Liver (tissue), 9 donors: ENCODE measurements around the gene OCSTAMP. TPM values are rescaled to one million over a fixed set of nuclear protein-coding genes. Genes with fewer than 3 reads are reported as not detected.

Source experiments
- DNase-seq: peaks from one replicate; pipeline ENCODE4 v3.0.0-alpha.2; 2017; ENCODE audit warnings: low spot score
- H3K27ac ChIP-seq, 2 donors: one replicate each; pipeline ENCODE4 v1.7.0; 2013; ENCODE audit warnings: inconsistent platforms in 2 of 2, low read length in 2 of 2, control low read depth in 1 of 2, low read depth in 1 of 2, mild to moderate bottlenecking in 1 of 2
- H3K27me3 ChIP-seq, 4 donors: one replicate each; pipeline versions ENCODE4 v1.6.1 to v1.7.0; 2013; ENCODE audit warnings: low read length in 3 of 4, inconsistent platforms in 1 of 4, mild to moderate bottlenecking in 1 of 4, moderate library complexity in 1 of 4; ENCODE audit not compliant: control insufficient read depth in 4 of 4, insufficient read depth in 4 of 4
- H3K36me3 ChIP-seq, 4 donors: one replicate each; pipeline versions ENCODE4 v1.6.1 to v1.7.0; 2013; ENCODE audit warnings: low read length in 3 of 4, mild to moderate bottlenecking in 3 of 4, low read depth in 1 of 4, moderate library complexity in 1 of 4; ENCODE audit not compliant: control insufficient read depth in 4 of 4, insufficient read depth in 3 of 4
- H3K4me1 ChIP-seq, 4 donors: one replicate each; pipeline versions ENCODE4 v1.6.1 to v1.7.0; 2013; ENCODE audit warnings: low read length in 3 of 4, mild to moderate bottlenecking in 3 of 4, moderate library complexity in 1 of 4; ENCODE audit not compliant: control insufficient read depth in 4 of 4, insufficient read depth in 4 of 4
- H3K4me3 ChIP-seq, 3 donors: one replicate each; pipeline versions ENCODE4 v1.6.1 to v1.7.0; 2013; ENCODE audit warnings: low read length in 3 of 3, control low read depth in 1 of 3, low read depth in 1 of 3, mild to moderate bottlenecking in 1 of 3
- H3K9ac ChIP-seq, 2 donors: one replicate each; pipeline ENCODE4 v1.7.0; 2013; ENCODE audit warnings: low read length in 2 of 2, mild to moderate bottlenecking in 2 of 2, moderate library complexity in 2 of 2, control low read depth in 1 of 2, low read depth in 1 of 2
- H3K9me3 ChIP-seq, 4 donors: one replicate each; pipeline versions ENCODE4 v1.6.1 to v1.7.0; 2013; ENCODE audit warnings: low read length in 3 of 4; ENCODE audit not compliant: control insufficient read depth in 4 of 4
- EGR1 ChIP-seq, 2 donors: IDR thresholded peaks; 2 replicates each; pipeline ENCODE4 v1.6.1; 2016 to 2018; ENCODE audit warnings: antibody characterized with exemption in 2 of 2, low read depth in 2 of 2
- FOXA1 ChIP-seq: IDR thresholded peaks from 2 replicates; pipeline ENCODE4 v1.6.1; 2016; ENCODE audit warnings: antibody characterized with exemption
- FOXA2 ChIP-seq: IDR thresholded peaks from 2 replicates; pipeline ENCODE4 v1.6.1; 2016; ENCODE audit warnings: antibody characterized with exemption
- HNF4A ChIP-seq, 2 donors: conservative IDR thresholded peaks; 2 replicates each; pipeline ENCODE4 v1.6.1; 2016; ENCODE audit warnings: antibody characterized with exemption in 2 of 2, mild to moderate bottlenecking in 2 of 2
- HNF4G ChIP-seq: IDR thresholded peaks from 2 replicates; pipeline ENCODE4 v1.6.1; 2016; ENCODE audit warnings: antibody characterized with exemption
- JUND ChIP-seq, 2 donors: IDR thresholded peaks; 2 replicates each; pipeline ENCODE4 v1.6.1; 2016; ENCODE audit warnings: antibody characterized with exemption in 2 of 2
- NR2F2 ChIP-seq: IDR thresholded peaks from 2 replicates; pipeline ENCODE4 v1.6.1; 2016; ENCODE audit warnings: antibody characterized with exemption
- TAF1 ChIP-seq: conservative IDR thresholded peaks from 2 replicates; pipeline ENCODE4 v1.6.1; 2016; ENCODE audit warnings: antibody characterized with exemption, mild to moderate bottlenecking
- YY1 ChIP-seq: IDR thresholded peaks from 2 replicates; pipeline ENCODE4 v1.6.1; 2016; ENCODE audit warnings: antibody characterized with exemption, mild to moderate bottlenecking
- WGBS: extraction: QIAGEN DNeasy Blood & Tissue Kit; methylation state at CpG from one replicate; pipeline ENCODE4 v1.1.7; 2013; 5-methylcytosine and 5-hydroxymethylcytosine counted together
- polyA plus RNA-seq, 2 donors: library from polyadenylated mRNA; stranded (reverse) in 1 of 2; unstranded in 1 of 2; fragments of 200-250 nt in 1 of 2; fragments of >200 nt in 1 of 2; fragmentation: Nextera tagmentation in 1 of 2; extraction: Ambion mirVana in 1 of 2; gene quantifications; one replicate each; pipeline versions ENCODE4 v1.2.1 to v1.2.3, GENCODE V29; 2013 to 2015
- total RNA-seq, 2 donors: library from RNA; depleted of rRNA; stranded (reverse); fragments of >200 nt; gene quantifications; one replicate each; pipeline ENCODE4 v1.2.3, GENCODE V29; 2014
- TF ChIP-seq, protein P1 (sequence below): fragments of 150-350 bp; IDR thresholded peaks from 2 replicates; pipeline ENCODE4 v1.5.1; 2017; ENCODE audit warnings: improper control_type of control experiment, low read depth, low read length; ENCODE audit not compliant: missing input control
- TF ChIP-seq, protein P2 (sequence below): IDR thresholded peaks from 2 replicates; pipeline ENCODE4 v1.6.1; 2016; ENCODE audit warnings: antibody characterized with exemption, mild to moderate bottlenecking
- TF ChIP-seq, protein P3 (sequence below): IDR thresholded peaks from 2 replicates; pipeline ENCODE4 v1.6.1; 2016; ENCODE audit warnings: antibody characterized with exemption
- donor health status: healthy.
- donor health status: healthy.
- donor health status: healthy.
- donor health status: healthy.
- donor health status: healthy.

OCSTAMP gene
- total and polyA plus RNA-seq, 4 donors: not detected

DNA sequence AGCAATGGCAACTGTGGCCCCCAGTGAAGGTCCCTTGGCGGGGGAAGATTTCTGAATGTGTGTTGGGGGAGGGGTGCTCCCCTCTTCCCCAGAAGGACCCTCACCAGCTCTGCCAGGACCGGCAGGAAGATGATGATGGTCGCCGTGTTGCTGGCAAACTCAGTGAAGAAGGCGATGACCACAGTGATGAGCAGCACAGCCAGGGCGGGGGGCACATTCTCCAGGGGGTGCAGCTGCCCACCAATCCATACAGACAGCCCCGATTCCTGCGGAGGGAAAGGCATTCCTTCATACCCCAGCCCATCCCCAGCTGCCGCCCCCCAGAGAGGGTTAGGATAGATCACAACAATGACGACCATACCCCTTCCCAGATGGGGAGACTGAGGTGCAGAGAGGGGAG, 15.7 kb upstream of the OCSTAMP start:
- Histone ChIP-seq H3K36me3 (no peaks in the 10 kb centered on the region), H3K4me1 (peaks cover 3 to 18% (median 11%) of the 10 kb centered on the region in 4 donors), H3K4me3 (no peak overlapping the region), H3K27ac (no peak overlapping the region), H3K9me3 (no peaks in the 10 kb centered on the region), H3K27me3 (no peaks in the 10 kb centered on the region), H3K9ac (no peak overlapping the region)
- WGBS: 89% methylated on average over 10 of the region's 10 CpGs
- TF ChIP-seq, protein P1, sequence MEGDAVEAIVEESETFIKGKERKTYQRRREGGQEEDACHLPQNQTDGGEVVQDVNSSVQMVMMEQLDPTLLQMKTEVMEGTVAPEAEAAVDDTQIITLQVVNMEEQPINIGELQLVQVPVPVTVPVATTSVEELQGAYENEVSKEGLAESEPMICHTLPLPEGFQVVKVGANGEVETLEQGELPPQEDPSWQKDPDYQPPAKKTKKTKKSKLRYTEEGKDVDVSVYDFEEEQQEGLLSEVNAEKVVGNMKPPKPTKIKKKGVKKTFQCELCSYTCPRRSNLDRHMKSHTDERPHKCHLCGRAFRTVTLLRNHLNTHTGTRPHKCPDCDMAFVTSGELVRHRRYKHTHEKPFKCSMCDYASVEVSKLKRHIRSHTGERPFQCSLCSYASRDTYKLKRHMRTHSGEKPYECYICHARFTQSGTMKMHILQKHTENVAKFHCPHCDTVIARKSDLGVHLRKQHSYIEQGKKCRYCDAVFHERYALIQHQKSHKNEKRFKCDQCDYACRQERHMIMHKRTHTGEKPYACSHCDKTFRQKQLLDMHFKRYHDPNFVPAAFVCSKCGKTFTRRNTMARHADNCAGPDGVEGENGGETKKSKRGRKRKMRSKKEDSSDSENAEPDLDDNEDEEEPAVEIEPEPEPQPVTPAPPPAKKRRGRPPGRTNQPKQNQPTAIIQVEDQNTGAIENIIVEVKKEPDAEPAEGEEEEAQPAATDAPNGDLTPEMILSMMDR: no peak
- TF ChIP-seq JUND (IDR thresholded peaks at IDR 0.05): no peak
- DNase-seq: no peak

DNA sequence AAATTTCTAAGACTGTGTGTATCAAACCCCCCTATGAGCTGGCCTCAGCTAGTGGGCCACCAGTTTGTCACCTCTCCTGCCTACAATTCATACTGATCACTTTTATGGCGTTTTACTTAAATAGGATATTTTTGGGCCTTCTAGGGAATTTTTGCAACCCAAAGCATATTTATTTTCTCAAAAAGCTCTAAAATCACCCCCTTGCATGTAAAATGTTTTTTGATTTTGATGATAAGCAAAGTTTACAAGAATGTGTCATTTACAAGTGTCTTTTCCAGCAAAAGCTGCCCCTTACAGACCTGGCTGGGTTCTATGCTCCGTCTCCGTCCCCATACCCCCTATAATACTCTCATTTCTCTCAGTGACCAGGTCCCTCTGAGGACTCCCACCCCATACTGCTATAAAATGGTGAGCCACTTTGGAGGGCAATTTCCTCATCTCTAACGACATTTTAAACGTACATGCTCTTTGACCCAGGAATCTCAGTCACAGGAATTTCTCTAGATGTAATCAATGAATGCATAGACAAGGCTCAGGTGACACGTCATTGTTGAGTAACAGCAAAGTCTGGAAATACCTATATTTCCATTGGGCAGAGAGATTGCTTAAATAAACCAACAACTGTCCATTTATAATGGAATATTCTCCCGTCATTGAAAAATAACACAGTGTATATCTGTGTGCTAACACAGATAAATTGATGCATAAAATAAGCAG, 13.9 kb upstream of the OCSTAMP start:
- WGBS: 70% methylated on average over 7 of the region's 7 CpGs
- H3K9ac ChIP-seq: no peak overlapping the region
- no peak for TF ChIP-seq TAF1
- TF ChIP-seq HNF4A (conservative IDR thresholded peaks at IDR 0.05): no peak
- TF ChIP-seq, protein P2, sequence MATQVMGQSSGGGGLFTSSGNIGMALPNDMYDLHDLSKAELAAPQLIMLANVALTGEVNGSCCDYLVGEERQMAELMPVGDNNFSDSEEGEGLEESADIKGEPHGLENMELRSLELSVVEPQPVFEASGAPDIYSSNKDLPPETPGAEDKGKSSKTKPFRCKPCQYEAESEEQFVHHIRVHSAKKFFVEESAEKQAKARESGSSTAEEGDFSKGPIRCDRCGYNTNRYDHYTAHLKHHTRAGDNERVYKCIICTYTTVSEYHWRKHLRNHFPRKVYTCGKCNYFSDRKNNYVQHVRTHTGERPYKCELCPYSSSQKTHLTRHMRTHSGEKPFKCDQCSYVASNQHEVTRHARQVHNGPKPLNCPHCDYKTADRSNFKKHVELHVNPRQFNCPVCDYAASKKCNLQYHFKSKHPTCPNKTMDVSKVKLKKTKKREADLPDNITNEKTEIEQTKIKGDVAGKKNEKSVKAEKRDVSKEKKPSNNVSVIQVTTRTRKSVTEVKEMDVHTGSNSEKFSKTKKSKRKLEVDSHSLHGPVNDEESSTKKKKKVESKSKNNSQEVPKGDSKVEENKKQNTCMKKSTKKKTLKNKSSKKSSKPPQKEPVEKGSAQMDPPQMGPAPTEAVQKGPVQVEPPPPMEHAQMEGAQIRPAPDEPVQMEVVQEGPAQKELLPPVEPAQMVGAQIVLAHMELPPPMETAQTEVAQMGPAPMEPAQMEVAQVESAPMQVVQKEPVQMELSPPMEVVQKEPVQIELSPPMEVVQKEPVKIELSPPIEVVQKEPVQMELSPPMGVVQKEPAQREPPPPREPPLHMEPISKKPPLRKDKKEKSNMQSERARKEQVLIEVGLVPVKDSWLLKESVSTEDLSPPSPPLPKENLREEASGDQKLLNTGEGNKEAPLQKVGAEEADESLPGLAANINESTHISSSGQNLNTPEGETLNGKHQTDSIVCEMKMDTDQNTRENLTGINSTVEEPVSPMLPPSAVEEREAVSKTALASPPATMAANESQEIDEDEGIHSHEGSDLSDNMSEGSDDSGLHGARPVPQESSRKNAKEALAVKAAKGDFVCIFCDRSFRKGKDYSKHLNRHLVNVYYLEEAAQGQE: no peak
- TF ChIP-seq FOXA2: no peak
- TF ChIP-seq YY1: no peak
- TF ChIP-seq, protein P3, sequence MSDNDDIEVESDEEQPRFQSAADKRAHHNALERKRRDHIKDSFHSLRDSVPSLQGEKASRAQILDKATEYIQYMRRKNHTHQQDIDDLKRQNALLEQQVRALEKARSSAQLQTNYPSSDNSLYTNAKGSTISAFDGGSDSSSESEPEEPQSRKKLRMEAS: no peak
- no peak for TF ChIP-seq EGR1 (IDR thresholded peaks at IDR 0.05; ENCODE audit: low read depth in 2 of 2)
- TF ChIP-seq HNF4G: no peak
- TF ChIP-seq NR2F2: no peak
- no peak for TF ChIP-seq FOXA1
- TF ChIP-seq, protein P1: no peak
- no peaks in the 10 kb centered on the region for H3K36me3 ChIP-seq
- DNase-seq: no peak
- no peaks in the 10 kb centered on the region for H3K27me3 ChIP-seq
- no peak overlapping the region for H3K4me3 ChIP-seq
- H3K4me1 ChIP-seq: peaks cover 3 to 18% (median 11%) of the 10 kb centered on the region in 4 donors
- H3K27ac ChIP-seq: no peak overlapping the region
- H3K9me3 ChIP-seq: no peaks in the 10 kb centered on the region
